Suprapubic skin (tissue), 4 donors: ENCODE results near the gene PRR15L. TPM values are rescaled to one million over a fixed set of nuclear protein-coding genes. Genes with fewer than 3 reads are reported as not detected.
A peak's percentile ranks its signal among the peaks of the same experiment; 100 is the strongest.

ENCODE experiments used
- DNase-seq, 2 donors: peaks; one replicate each; pipeline ENCODE4 v3.0.0-alpha.2; 2019; ENCODE audit warnings: low spot score in 2 of 2
- H3K27ac ChIP-seq: fragments of 200-600 bp; sonication (generic); one replicate; pipeline ENCODE4 v1.5.1; 2019
- H3K27me3 ChIP-seq: fragments of 200-600 bp; sonication (generic); one replicate; pipeline ENCODE4 v1.5.1; 2019
- H3K36me3 ChIP-seq: fragments of 200-600 bp; sonication (generic); one replicate; pipeline ENCODE4 v1.5.1; 2019
- H3K4me1 ChIP-seq: fragments of 200-600 bp; sonication (generic); one replicate; pipeline ENCODE4 v1.5.1; 2019
- H3K4me3 ChIP-seq: fragments of 200-600 bp; sonication (generic); one replicate; pipeline ENCODE4 v1.5.1; 2019; ENCODE audit warnings: mild to moderate bottlenecking
- H3K9me3 ChIP-seq: fragments of 200-600 bp; sonication (generic); one replicate; pipeline ENCODE4 v1.5.1; 2019
- CTCF ChIP-seq, 2 donors: fragments of 200-600 bp in 1 of 2; fragments of 450-650 bp in 1 of 2; sonication (generic) in 1 of 2; IDR thresholded peaks; one replicate each; pipeline ENCODE4 v1.5.1; 2016 to 2019; ENCODE audit warnings: antibody characterized with exemption in 2 of 2, mild to moderate bottlenecking in 1 of 2, moderate library complexity in 1 of 2
- EP300 ChIP-seq: sonication (generic); formaldehyde crosslinking; IDR thresholded peaks from one replicate; pipeline ENCODE4 v1.6.1; 2017; ENCODE audit warnings: antibody characterized with exemption
- POLR2A ChIP-seq, 2 donors: fragments of 450-650 bp; IDR thresholded peaks; one replicate each; pipeline ENCODE4 v1.6.1; 2017; ENCODE audit warnings: antibody characterized with exemption in 2 of 2, mild to moderate bottlenecking in 2 of 2, moderate library complexity in 2 of 2
- POLR2AphosphoS5 ChIP-seq, 3 donors: sonication (generic); formaldehyde crosslinking; IDR thresholded peaks; one replicate each; pipeline ENCODE4 v1.6.1; 2017; ENCODE audit warnings: antibody characterized with exemption in 3 of 3
- WGBS: methylation state at CpG from one replicate; pipeline ENCODE4 v1.1.5; 2018; 5-methylcytosine and 5-hydroxymethylcytosine counted together
- total RNA-seq, 4 donors: library from RNA; depleted of rRNA; stranded (reverse); fragments of >200 nt; gene quantifications; one replicate each; pipeline ENCODE4 v1.1.0, GENCODE V29; 2016

The PRR15L gene
- total RNA-seq, 4 donors from 2014 or later: 11.4 to 27.1 (median 21.8) TPM

GRCh38 chr17:47949197-47949759 lies 8.4 kb downstream of the PRR15L start:
- Histone ChIP-seq H3K4me3 (peak overlapping the region; percentile 39), H3K27ac (peak overlapping the region; percentile 69), H3K9me3 (no peaks in the 10 kb centered on the region), H3K36me3 (peaks cover 15% of the 10 kb centered on the region), H3K27me3 (no peaks in the 10 kb centered on the region), H3K4me1 (peaks cover 26% of the 10 kb centered on the region)
- TF ChIP-seq POLR2AphosphoS5 (IDR thresholded peaks at IDR 0.05): no peak
- peak; percentile 72 to 93 for TF ChIP-seq CTCF (IDR thresholded peaks at IDR 0.05)
- WGBS: 4% methylated on average over 22 of the region's 22 CpGs
- peak; percentile 92 to 96 for DNase-seq

GRCh38 chr17:47948706-47949196 lies 8.9 kb downstream of the PRR15L start:
- H3K27me3 ChIP-seq: no peaks in the 10 kb centered on the region
- H3K27ac ChIP-seq: peak overlapping the region; percentile 69
- no peak overlapping the region for H3K4me3 ChIP-seq
- H3K36me3 ChIP-seq: peaks cover 15% of the 10 kb centered on the region
- WGBS: 31% methylated on average over 5 of the region's 5 CpGs
- DNase-seq: no peak
- H3K9me3 ChIP-seq: no peaks in the 10 kb centered on the region
- no peak for TF ChIP-seq CTCF (IDR thresholded peaks at IDR 0.05)
- no peak for TF ChIP-seq POLR2AphosphoS5 (IDR thresholded peaks at IDR 0.05)
- TF ChIP-seq EP300: no peak
- no peak for TF ChIP-seq POLR2A (IDR thresholded peaks at IDR 0.05)
- peaks cover 26% of the 10 kb centered on the region for H3K4me1 ChIP-seq

- H3K27me3 ChIP-seq: no peaks in the 10 kb centered on the region
- H3K9me3 ChIP-seq: no peaks in the 10 kb centered on the region
- H3K36me3 ChIP-seq: peaks cover 15% of the 10 kb centered on the region
- peak; percentile 80 to 88 for DNase-seq
- WGBS: 7% methylated on average over 2 of the region's 2 CpGs
- peak in 1 of 3 donors; percentile 20 for TF ChIP-seq POLR2AphosphoS5 (IDR thresholded peaks at IDR 0.05)
- no peak for TF ChIP-seq EP300
- TF ChIP-seq POLR2A (IDR thresholded peaks at IDR 0.05): no peak
- peak; percentile 65 to 85 for TF ChIP-seq CTCF (IDR thresholded peaks at IDR 0.05)
- peaks cover 37% of the 10 kb centered on the region for H3K4me1 ChIP-seq
- H3K27ac ChIP-seq: no peak overlapping the region
- H3K4me3 ChIP-seq: no peak overlapping the region
Observed at GRCh38 chr17:47946929-47947397, 10.7 kb downstream of the PRR15L start.

- Histone ChIP-seq H3K36me3 (peaks cover 15% of the 10 kb centered on the region), H3K27me3 (no peaks in the 10 kb centered on the region), H3K9me3 (no peaks in the 10 kb centered on the region), H3K4me1 (peaks cover 41% of the 10 kb centered on the region), H3K27ac (peak overlapping the region; percentile 1), H3K4me3 (no peak overlapping the region)
- no peak for DNase-seq
- TF ChIP-seq CTCF (IDR thresholded peaks at IDR 0.05) (no peak), EP300 (no peak), POLR2A (IDR thresholded peaks at IDR 0.05) (no peak), POLR2AphosphoS5 (IDR thresholded peaks at IDR 0.05) (no peak)
- 88% methylated on average over 6 of the region's 6 CpGs for WGBS
Observed at GRCh38 chr17:47946516-47946915, 11.2 kb downstream of the PRR15L start.

GRCh38 chr17:47945529-47946508 lies 11.9 kb downstream of the PRR15L start:
- H3K9me3 ChIP-seq: no peaks in the 10 kb centered on the region
- TF ChIP-seq POLR2A (IDR thresholded peaks at IDR 0.05) (no peak), CTCF (IDR thresholded peaks at IDR 0.05) (no peak), EP300 (no peak), POLR2AphosphoS5 (IDR thresholded peaks at IDR 0.05) (no peak)
- peaks cover 45% of the 10 kb centered on the region for H3K4me1 ChIP-seq
- 85% methylated on average over 8 of the region's 10 CpGs for WGBS
- DNase-seq: no peak
- H3K36me3 ChIP-seq: peaks cover 15% of the 10 kb centered on the region
- H3K27ac ChIP-seq: peak overlapping the region; percentile 1
- H3K27me3 ChIP-seq: no peaks in the 10 kb centered on the region
- H3K4me3 ChIP-seq: no peak overlapping the region
